ENCODE data around the gene GDF10. TPM values are rescaled to one million over a fixed set of nuclear protein-coding genes. Genes with fewer than 3 reads are reported as not detected.

GDF10 gene
- total RNA-seq, 1 experiment from 2014 or later, result not detected

DNA sequence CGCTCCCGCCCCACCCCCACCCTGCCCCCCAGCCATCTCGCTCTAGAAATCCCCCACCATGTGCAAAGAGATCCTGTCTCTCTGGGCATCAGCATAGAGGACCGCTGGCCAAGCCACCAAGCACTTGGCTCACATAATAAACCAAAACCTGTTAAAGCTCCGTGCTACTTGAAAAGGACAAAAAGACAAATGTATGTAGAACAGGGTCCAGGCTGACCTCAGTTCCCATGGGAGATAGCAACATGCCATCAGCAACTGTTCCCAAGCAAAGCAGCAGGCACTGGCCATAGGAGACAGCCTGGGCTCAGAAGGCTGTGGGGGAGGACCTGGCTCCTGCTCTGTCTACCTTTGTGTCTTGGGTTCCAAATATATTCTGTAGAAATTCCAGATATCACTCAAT is 38.4 kb upstream of the GDF10 start:
- H3K9me3 ChIP-seq (replicated peaks), result no peaks in the 10 kb centered on the region
- H3K4me3 ChIP-seq, result no peak overlapping the region
- H3K27ac ChIP-seq, result no peak overlapping the region
- no peak for DNase-seq
- no peaks in the 10 kb centered on the region for H3K4me1 ChIP-seq
- no peaks in the 10 kb centered on the region for H3K36me3 ChIP-seq
- H3K27me3 ChIP-seq, result no peaks in the 10 kb centered on the region

DNA sequence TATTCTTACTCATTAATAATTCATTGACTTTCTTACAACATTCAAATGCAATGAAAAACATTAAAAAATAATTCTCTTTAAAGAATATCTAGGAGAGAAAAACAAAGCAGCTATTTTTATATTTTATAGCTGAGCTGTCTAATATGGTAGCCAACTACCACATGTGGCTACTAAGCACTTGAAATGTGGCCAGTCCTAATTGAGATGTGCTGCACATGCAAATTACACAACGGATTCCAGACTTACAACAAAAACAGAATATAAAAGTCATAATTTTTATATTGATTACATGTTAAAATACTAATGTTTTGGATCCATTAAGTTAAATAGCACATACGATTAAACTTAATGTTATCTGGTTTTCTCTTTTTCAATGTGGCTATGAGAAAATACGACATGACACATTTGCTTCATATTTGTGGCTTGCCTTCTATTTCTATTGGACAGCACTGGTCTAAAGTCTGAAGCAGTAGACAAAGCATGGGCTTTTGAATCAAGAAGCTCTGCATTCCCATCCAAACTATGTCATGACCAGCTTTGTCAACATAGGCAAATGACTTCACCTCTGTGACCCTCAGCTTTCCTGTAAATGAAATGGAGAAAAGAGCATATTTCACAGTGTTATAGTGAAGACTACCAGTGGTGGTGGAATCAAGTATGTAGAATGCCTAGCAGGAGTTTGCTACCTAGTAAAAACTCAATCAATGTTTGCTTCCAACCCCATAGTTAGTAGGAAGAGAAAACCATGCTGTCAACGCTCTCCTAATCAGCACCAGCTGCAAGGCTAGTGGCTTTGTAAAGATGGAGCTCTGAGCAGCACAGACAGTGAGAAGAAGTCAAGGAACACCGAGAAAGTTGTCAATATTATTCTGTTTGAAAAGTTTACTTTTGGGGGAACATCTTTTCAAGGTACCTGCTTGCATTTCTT is 37.1 kb upstream of the GDF10 start:
- Histone ChIP-seq H3K36me3 (no peaks in the 10 kb centered on the region), H3K27me3 (no peaks in the 10 kb centered on the region), H3K27ac (no peak overlapping the region), H3K4me1 (no peaks in the 10 kb centered on the region), H3K9me3 (replicated peaks) (no peaks in the 10 kb centered on the region), H3K4me3 (no peak overlapping the region)
- DNase-seq, result no peak

DNA sequence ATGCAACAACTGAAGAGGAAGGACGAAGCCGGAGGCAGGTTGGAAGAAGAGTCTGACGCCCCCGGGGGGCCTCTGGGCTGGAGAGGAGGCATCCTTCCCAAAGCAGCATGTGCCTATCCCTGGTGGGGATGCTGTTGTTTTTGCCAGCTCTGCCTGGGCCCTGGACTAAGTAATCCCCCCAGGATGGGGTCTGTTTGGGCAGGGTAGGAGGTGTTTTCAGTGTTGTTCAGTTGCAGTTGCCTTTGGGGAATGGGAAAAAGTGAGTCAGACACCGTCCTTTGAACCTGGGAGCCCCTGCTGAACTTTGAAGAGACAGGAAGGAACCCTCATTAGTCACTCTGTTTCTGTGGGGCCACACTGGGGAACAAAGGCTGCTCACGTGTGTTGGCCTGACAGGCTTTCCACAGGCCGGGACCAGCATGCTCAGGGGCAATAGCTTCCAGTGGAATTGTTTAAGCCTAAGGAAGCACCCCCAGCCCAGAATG is 35.2 kb upstream of the GDF10 start:
- Histone ChIP-seq H3K36me3 (no peaks in the 10 kb centered on the region), H3K9me3 (replicated peaks) (no peaks in the 10 kb centered on the region), H3K4me3 (no peak overlapping the region), H3K4me1 (no peaks in the 10 kb centered on the region), H3K27ac (no peak overlapping the region), H3K27me3 (no peaks in the 10 kb centered on the region)
- no peak for DNase-seq

DNA sequence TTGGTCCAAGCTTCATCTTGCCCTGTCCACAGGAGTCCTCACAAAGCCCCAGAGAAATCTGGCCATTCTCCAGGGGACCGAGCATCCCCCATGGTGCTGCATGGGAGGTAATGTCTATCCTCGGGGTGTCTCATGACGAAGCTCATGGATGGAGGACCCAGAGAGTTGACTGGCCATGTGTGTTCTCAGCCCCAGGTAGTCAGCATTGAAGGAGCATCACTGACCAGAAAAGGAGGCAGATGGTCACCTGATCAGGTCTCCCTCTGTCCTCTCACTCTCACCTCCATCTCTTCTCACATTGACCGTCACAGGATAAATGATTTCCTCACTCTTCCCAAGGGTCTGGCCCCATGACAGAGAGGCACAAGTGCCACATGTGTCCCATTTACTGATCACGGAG is 33.4 kb upstream of the GDF10 start:
- Histone ChIP-seq H3K36me3 (no peaks in the 10 kb centered on the region), H3K4me3 (no peak overlapping the region), H3K4me1 (no peaks in the 10 kb centered on the region), H3K9me3 (replicated peaks) (no peaks in the 10 kb centered on the region), H3K27me3 (no peaks in the 10 kb centered on the region), H3K27ac (no peak overlapping the region)
- DNase-seq, result no peak

DNA sequence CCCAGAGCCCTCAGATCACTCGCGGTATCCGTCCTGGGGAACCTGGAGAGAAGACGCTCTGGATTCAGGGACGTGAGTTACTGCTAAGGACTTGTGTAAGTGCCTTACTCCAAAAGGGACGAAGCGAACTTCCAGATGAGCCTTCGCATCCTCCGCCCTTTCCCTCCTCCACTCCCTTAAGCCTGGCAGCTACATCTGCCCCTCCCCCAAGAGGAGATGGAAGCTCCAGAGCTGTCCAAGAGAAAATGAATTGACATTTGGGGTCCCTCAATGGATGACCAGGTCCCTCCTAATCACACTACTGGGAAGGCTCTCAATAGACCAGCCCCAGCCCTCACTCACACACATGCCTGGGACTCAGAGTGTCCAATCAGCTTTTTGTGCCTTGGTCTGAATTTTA is 31.3 kb upstream of the GDF10 start:
- H3K9me3 ChIP-seq (replicated peaks), result no peaks in the 10 kb centered on the region
- H3K4me3 ChIP-seq, result no peak overlapping the region
- H3K36me3 ChIP-seq, result no peaks in the 10 kb centered on the region
- no peak for DNase-seq
- H3K27ac ChIP-seq, result no peak overlapping the region
- H3K4me1 ChIP-seq, result no peaks in the 10 kb centered on the region
- H3K27me3 ChIP-seq, result no peaks in the 10 kb centered on the region

DNA sequence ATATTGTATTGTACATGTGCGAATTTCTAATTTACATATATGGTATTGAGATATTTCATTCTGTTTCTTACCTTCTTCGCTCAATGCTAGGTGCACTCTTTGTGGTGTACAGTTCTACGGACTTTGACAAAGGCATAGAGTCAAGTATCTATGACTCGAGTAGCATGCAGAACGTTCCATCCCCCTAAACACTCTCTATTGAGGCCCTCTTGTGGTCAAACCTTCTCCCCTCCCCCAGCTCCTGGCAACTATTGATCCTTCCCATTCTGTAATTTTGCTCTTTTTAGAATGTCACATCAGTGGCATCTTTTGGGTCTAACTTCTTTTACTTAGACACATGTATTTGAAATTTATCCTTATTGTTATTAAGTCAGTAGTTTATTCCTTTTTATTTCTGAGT is 30.7 kb upstream of the GDF10 start:
- no peaks in the 10 kb centered on the region for H3K27me3 ChIP-seq
- no peak for DNase-seq
- H3K9me3 ChIP-seq (replicated peaks), result no peaks in the 10 kb centered on the region
- no peak overlapping the region for H3K4me3 ChIP-seq
- no peaks in the 10 kb centered on the region for H3K36me3 ChIP-seq
- H3K27ac ChIP-seq, result no peak overlapping the region
- no peaks in the 10 kb centered on the region for H3K4me1 ChIP-seq

DNA sequence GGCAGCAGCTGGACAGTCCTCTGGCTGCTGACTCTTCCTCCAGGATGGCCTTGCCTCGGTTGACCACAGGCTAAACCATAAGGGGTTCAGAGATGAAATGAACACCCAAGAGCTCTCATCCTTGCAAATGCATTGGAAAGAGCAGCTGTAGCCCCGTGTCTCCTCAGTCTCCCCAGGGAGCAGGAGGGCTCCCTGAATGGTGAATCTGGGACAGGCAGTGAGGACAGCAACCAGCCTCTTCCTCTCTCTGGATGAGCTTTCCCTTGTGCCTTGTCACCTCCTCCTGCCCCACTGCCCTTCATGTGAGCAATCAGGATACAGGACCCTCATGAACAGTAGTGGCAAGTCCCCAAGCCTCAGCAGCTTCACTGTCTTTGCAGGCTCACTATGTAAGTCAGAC is 23.9 kb upstream of the GDF10 start:
- Histone ChIP-seq H3K27ac (no peak overlapping the region), H3K9me3 (replicated peaks) (no peaks in the 10 kb centered on the region), H3K36me3 (no peaks in the 10 kb centered on the region), H3K4me1 (no peaks in the 10 kb centered on the region), H3K4me3 (no peak overlapping the region), H3K27me3 (no peaks in the 10 kb centered on the region)
- no peak for DNase-seq

DNA sequence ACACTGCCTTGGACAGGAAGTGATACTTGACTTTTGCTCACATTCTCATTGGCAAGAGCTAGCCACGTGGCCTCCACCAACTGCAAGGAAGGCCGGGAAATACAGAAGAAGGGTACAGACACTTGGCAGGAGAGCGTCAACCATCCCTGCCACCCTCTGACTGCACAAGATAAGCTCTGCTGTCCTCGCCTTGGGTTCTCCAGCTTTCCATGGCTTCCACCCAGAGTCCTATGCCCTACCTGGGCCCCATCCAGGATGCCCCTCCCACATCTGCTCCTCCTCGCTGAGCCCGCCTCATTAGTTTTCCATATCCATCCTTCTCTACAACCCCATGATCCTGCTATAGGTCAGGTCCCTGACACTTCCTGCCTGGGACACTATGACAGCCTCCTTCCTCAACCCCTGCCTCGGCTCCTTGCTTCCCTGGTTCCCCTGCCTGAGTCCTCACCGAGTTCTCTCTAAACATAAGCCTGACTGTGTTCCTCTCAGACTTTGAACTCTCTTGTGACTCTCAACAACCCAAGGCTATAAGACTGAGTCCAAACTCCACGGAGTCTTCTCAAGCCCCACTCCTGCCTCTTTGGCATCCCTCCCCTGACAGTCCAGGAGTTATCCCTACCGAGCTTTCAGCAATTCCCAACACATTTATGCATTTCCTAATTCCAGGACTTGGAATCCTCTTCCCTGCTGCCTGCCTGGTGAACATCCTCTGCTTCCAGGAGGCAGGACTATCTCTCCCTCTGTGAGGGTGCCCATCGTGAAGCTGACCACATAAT is 23.2 kb upstream of the GDF10 start:
- no peaks in the 10 kb centered on the region for H3K36me3 ChIP-seq
- H3K4me3 ChIP-seq, result no peak overlapping the region
- no peak for DNase-seq
- no peaks in the 10 kb centered on the region for H3K4me1 ChIP-seq
- H3K27me3 ChIP-seq, result no peaks in the 10 kb centered on the region
- no peak overlapping the region for H3K27ac ChIP-seq
- H3K9me3 ChIP-seq (replicated peaks), result no peaks in the 10 kb centered on the region

DNA sequence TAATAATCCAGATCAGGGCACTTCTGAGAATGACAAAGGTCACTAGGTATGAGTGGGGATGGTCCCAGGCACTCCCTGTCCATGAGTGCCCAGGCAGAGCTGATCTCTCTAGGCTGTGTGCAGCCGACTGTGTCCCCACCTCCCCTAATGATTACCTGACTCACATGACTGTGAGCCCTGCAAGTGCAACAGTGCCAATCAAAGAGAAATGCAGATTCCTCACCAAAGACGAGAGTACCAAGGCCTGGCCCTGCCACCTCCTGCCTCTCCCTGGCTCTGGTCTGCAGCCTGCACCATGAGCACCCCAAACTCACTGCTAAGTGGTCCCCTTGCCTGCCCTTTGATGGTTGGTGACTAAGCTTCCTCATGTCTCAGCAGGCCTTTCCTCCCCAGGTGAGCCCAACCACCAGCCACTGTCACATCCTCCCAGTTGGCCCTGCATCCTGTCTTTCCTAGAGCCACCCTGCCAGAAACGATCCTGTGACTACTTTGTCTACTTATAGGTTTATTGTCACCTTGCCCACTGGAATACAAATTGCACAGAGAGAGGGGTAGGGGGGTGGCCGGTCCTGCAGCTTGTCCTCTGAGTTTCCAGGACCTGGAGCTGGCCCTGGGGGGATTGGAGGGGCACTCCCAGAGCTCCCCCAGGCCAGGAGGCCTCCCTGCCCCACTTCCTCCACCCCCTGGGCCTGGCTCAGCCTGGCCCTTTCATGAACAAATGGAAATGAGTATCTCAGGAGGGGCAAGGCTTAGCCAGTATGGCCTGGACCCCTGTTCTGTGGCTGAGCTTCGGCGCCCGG is 22.4 kb upstream of the GDF10 start:
- Histone ChIP-seq H3K36me3 (no peaks in the 10 kb centered on the region), H3K27ac (no peak overlapping the region), H3K9me3 (replicated peaks) (no peaks in the 10 kb centered on the region), H3K4me1 (no peaks in the 10 kb centered on the region), H3K4me3 (no peak overlapping the region), H3K27me3 (no peaks in the 10 kb centered on the region)
- DNase-seq, result no peak

DNA sequence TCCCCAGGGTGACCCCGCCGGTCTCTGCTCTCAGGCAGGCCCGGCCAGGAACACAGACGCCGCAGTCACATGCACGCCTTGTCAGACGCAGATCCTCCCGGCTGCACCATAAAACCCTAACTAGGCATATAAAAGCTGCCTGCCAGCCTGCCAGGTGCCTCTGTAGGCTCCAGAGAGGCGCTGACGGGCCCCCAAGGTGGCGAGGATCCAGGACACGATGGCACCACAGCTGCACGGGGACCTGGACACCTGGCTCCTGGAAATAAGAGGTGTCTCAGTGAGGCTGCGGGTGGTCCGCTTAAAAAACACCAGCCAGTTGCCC is 21.9 kb upstream of the GDF10 start:
- Histone ChIP-seq H3K27ac (no peak overlapping the region), H3K36me3 (no peaks in the 10 kb centered on the region), H3K9me3 (replicated peaks) (no peaks in the 10 kb centered on the region), H3K27me3 (no peaks in the 10 kb centered on the region), H3K4me3 (no peak overlapping the region), H3K4me1 (no peaks in the 10 kb centered on the region)
- DNase-seq, result no peak

DNA sequence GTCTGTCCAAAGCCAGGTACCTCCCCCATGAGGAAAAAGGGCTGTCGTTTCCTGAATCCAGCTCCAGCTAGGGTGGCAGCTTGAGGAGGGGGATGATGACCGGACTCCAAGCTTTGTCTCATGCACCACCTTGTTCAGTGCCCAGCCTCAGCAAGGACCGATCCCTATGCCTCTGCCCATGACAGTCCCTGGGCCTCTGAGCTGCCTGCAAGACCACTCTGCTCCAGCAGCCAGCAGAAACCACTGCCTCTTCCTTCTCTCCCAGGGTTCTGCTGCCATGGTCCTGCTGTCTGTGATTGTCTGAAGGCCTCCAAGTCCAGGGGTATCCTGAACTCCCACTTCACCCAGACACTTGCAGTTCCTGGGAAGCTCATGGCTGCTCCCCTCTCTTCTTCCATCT is 21.3 kb upstream of the GDF10 start:
- Histone ChIP-seq H3K4me1 (no peaks in the 10 kb centered on the region), H3K27ac (no peak overlapping the region), H3K4me3 (no peak overlapping the region), H3K9me3 (replicated peaks) (no peaks in the 10 kb centered on the region), H3K27me3 (no peaks in the 10 kb centered on the region), H3K36me3 (no peaks in the 10 kb centered on the region)
- DNase-seq, result no peak

DNA sequence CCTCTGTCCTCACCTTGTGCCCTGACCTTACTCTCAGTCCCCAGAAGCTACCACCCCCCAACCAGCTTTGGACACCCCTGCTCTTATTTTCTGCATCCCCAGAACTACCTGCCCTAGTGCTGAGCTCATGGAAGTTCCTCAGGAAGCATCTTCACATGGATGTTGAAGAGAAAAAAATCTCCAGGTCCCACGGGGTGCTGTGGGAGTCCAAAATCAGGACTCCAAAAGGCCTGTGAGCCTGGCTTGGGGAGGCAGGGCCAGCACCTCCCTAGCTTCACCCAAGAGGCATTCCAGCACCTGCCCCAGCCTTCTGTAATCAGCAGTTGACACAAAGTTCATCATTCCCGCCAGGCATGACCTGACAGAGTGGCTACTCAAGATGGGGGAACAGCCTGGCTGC is 20.7 kb upstream of the GDF10 start:
- Histone ChIP-seq H3K27ac (no peak overlapping the region), H3K36me3 (no peaks in the 10 kb centered on the region), H3K9me3 (replicated peaks) (no peaks in the 10 kb centered on the region), H3K27me3 (no peaks in the 10 kb centered on the region), H3K4me1 (no peaks in the 10 kb centered on the region), H3K4me3 (no peak overlapping the region)
- DNase-seq, result no peak

DNA sequence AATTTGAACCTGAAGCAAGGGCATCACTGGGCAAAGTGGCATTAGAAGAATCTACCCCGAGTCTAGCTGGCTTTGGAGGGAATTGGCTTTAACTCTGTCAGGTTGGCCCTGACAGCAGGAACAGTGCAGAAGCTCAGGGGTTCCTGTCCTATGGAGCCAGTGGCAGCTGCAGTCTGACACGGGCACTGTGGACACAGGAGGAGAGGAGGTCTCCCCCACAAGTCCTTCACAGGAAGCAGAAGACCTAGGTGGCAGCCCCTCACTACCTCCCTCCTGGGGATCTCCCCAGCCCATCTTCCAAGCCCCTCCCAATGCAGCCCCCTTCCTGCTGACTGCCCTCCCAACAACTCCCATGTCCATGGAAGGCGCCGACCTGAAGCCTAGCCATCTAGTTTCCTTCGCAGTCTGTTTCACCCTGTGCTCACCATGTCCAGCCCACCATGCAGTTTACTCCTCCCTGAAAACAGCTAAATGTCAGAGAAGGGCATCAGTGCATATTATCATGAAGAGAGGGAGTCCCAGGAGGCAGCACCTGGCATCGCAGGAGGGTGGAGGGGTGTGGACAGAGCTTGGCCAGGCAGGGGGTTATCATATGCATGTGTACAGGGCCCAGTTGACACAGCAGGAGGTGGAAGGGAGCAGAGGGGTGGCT is 17.9 kb upstream of the GDF10 start:
- H3K9me3 ChIP-seq (replicated peaks), result no peaks in the 10 kb centered on the region
- no peak overlapping the region for H3K27ac ChIP-seq
- H3K4me1 ChIP-seq, result no peaks in the 10 kb centered on the region
- no peak overlapping the region for H3K4me3 ChIP-seq
- no peaks in the 10 kb centered on the region for H3K36me3 ChIP-seq
- H3K27me3 ChIP-seq, result no peaks in the 10 kb centered on the region
- DNase-seq, result no peak

DNA sequence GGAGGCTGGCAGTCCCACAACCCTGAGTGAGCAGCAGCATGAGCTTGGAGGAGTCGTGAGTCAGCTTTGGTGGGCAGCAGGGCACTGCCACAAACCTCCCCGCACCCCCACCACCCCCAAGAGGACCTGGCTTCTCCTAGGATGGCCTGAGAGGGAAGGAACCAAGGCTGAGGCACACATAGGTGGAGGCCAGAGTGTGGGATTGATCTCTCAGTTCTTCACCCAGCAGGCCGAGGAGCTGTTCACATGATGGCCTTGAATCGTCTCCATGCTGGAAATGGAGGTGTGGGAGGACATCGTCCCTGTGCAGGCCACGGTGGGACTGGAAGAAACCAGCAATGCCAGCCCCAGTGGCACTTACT is 17.4 kb upstream of the GDF10 start:
- Histone ChIP-seq H3K9me3 (replicated peaks) (no peaks in the 10 kb centered on the region), H3K4me1 (no peaks in the 10 kb centered on the region), H3K4me3 (no peak overlapping the region), H3K36me3 (no peaks in the 10 kb centered on the region), H3K27me3 (no peaks in the 10 kb centered on the region), H3K27ac (no peak overlapping the region)
- no peak for DNase-seq

Data from SJCRH30 (cell line).